Heart left ventricle (tissue), 13 donors: ENCODE results near the gene ADCY10.

Experiments
- CTCF ChIP-seq, 12 donors: fragments of 200-600 bp; sonication (generic) in 4 of 12; IDR thresholded peaks; one replicate each; pipeline versions ENCODE4 v1.5.0 to v1.8.0; 2018 to 2022; ENCODE audit warnings: antibody characterized with exemption in 12 of 12, mild to moderate bottlenecking in 5 of 12
- POLR2A ChIP-seq, 2 donors: fragments of 450-650 bp; IDR thresholded peaks; one replicate each; pipeline ENCODE4 v1.6.1; 2017; ENCODE audit warnings: antibody characterized with exemption in 2 of 2, mild to moderate bottlenecking in 2 of 2, moderate library complexity in 2 of 2
- donor health status: ischemic (EF 13 %, LVEDD 7.1; RV severe dilation, severe dysfunction).
- donor health status: DM: no; HTN: yes; CAD: no.
- donor health status: DM: no; HTN: no; CAD: no.
- donor health status: ischemic (EF 25% LVEDD 6.9; RV normal size, moderate dysfunction).
- donor health status: ischemic (EF 25% LVEDD 5.7; RV mildly dilated, moderate dysfunction).
- donor health status: ischemic (EF 35%, LVEDD 5.7; RV mildly dilated, moderate dysfunction).
- donor health status: nonischemic (EF 11% LVEDD 7.7; RV severe dilation, severe dysfunction).
- donor health status: DM: yes; HTN: yes; CAD: no.
- donor health status: PGD.
- donor health status: ischemic (EF 29% LVEDD 5.4; RV normal size, mild dysfunction).
- donor health status: nonischemic (EF 23%, LVEDD 6.1; RV moderate dilation, normal function).

DNA sequence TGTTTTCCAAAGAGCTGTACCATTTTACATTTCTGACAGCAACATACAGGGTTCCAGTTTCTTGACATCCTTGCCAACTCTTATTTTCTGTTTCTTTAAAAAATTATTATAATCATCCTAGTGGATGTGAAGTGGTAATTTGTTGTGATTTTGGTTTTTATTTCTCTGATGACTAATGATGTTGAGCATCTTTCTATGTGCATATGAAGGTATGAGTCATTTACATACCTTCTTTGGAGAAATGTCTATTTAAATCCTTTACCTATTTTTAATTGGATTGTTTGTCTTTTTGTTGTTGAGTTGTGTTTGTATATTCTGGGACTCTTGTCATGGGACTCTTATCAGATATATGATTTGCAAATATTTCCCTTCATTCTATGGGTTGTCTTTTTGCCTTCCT, 43.8 kb upstream of the ADCY10 start:
- TF ChIP-seq CTCF (IDR thresholded peaks at IDR 0.05) (no peak), POLR2A (IDR thresholded peaks at IDR 0.05) (no peak)
